Measurements from ENCODE around the gene AFMID. TPM values are rescaled to one million over a fixed set of nuclear protein-coding genes. Genes with fewer than 3 reads are reported as not detected.

Gene AFMID
- total and polyA plus RNA-seq, 2 experiments from 2014 or later: 38.0 to 47.5 TPM

DNA sequence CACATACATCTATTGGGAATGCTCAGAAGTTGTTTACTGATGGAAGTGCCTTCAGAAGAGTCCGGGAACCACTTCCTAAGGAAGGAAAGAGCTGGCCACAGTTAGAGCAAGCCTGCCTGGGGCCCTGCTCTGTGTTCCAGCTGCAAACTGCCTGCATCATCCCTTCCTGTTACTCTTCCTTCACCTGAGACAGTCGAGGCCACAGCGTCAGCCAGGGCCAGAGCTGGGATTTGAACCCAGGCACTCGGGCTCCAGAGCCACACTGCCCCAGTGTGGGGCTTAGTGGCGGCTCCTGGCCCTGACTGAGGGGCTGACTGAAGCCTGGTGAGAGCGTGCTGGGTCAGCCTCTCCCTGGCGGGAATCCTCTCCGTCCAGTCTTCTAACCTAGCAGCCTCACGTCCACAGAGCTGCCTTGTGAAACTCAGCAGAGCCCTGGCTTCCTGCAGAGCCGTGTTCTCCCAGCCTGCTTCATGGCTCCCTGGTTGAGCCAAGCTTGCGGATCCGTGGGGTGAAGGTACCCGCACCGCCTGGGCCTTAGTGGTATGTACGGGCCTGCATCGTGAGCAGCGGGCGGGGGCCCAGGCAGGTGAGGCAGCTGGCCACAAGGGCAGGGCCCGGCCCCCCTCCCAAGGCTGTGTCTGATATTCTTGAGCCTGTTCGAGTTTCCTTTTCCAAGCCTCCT is 45.6 kb upstream of the AFMID start:
- H3K9me2 ChIP-seq (ENCODE audit: insufficient read depth): no peaks in the 10 kb centered on the region
- H3K36me3 Mint-ChIP-seq (ENCODE audit: low read depth): no peaks in the 10 kb centered on the region
- H2AFZ ChIP-seq: no peak overlapping the region
- H3K4me2 ChIP-seq: no peak overlapping the region
- TF ChIP-seq ZNF114 (CRISPR knock-in tag; IDR thresholded peaks at IDR 0.05): no peak
- no peak for TF ChIP-seq ZNF331 (CRISPR knock-in tag; IDR thresholded peaks at IDR 0.05; ENCODE audit: low read depth)
- TF ChIP-seq POLR2AphosphoS5 (IDR thresholded peaks at IDR 0.05; ENCODE audit: low read depth): no peak
- TF ChIP-seq, protein P1, sequence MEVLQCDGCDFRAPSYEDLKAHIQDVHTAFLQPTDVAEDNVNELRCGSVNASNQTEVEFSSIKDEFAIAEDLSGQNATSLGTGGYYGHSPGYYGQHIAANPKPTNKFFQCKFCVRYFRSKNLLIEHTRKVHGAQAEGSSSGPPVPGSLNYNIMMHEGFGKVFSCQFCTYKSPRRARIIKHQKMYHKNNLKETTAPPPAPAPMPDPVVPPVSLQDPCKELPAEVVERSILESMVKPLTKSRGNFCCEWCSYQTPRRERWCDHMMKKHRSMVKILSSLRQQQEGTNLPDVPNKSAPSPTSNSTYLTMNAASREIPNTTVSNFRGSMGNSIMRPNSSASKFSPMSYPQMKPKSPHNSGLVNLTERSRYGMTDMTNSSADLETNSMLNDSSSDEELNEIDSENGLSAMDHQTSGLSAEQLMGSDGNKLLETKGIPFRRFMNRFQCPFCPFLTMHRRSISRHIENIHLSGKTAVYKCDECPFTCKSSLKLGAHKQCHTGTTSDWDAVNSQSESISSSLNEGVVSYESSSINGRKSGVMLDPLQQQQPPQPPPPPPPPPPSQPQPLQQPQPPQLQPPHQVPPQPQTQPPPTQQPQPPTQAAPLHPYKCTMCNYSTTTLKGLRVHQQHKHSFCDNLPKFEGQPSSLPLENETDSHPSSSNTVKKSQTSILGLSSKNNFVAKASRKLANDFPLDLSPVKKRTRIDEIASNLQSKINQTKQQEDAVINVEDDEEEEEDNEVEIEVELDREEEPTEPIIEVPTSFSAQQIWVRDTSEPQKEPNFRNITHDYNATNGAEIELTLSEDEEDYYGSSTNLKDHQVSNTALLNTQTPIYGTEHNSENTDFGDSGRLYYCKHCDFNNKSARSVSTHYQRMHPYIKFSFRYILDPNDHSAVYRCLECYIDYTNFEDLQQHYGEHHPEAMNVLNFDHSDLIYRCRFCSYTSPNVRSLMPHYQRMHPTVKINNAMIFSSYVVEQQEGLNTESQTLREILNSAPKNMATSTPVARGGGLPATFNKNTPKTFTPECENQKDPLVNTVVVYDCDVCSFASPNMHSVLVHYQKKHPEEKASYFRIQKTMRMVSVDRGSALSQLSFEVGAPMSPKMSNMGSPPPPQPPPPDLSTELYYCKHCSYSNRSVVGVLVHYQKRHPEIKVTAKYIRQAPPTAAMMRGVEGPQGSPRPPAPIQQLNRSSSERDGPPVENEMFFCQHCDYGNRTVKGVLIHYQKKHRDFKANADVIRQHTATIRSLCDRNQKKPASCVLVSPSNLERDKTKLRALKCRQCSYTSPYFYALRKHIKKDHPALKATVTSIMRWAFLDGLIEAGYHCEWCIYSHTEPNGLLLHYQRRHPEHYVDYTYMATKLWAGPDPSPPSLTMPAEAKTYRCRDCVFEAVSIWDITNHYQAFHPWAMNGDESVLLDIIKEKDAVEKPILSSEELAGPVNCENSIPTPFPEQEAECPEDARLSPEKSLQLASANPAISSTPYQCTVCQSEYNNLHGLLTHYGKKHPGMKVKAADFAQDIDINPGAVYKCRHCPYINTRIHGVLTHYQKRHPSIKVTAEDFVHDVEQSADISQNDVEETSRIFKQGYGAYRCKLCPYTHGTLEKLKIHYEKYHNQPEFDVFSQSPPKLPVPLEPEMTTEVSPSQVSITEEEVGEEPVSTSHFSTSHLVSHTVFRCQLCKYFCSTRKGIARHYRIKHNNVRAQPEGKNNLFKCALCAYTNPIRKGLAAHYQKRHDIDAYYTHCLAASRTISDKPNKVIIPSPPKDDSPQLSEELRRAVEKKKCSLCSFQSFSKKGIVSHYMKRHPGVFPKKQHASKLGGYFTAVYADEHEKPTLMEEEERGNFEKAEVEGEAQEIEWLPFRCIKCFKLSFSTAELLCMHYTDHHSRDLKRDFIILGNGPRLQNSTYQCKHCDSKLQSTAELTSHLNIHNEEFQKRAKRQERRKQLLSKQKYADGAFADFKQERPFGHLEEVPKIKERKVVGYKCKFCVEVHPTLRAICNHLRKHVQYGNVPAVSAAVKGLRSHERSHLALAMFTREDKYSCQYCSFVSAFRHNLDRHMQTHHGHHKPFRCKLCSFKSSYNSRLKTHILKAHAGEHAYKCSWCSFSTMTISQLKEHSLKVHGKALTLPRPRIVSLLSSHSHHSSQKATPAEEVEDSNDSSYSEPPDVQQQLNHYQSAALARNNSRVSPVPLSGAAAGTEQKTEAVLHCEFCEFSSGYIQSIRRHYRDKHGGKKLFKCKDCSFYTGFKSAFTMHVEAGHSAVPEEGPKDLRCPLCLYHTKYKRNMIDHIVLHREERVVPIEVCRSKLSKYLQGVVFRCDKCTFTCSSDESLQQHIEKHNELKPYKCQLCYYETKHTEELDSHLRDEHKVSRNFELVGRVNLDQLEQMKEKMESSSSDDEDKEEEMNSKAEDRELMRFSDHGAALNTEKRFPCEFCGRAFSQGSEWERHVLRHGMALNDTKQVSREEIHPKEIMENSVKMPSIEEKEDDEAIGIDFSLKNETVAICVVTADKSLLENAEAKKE (CRISPR knock-in tag; IDR thresholded peaks at IDR 0.05): no peak
- TF ChIP-seq, protein P2, sequence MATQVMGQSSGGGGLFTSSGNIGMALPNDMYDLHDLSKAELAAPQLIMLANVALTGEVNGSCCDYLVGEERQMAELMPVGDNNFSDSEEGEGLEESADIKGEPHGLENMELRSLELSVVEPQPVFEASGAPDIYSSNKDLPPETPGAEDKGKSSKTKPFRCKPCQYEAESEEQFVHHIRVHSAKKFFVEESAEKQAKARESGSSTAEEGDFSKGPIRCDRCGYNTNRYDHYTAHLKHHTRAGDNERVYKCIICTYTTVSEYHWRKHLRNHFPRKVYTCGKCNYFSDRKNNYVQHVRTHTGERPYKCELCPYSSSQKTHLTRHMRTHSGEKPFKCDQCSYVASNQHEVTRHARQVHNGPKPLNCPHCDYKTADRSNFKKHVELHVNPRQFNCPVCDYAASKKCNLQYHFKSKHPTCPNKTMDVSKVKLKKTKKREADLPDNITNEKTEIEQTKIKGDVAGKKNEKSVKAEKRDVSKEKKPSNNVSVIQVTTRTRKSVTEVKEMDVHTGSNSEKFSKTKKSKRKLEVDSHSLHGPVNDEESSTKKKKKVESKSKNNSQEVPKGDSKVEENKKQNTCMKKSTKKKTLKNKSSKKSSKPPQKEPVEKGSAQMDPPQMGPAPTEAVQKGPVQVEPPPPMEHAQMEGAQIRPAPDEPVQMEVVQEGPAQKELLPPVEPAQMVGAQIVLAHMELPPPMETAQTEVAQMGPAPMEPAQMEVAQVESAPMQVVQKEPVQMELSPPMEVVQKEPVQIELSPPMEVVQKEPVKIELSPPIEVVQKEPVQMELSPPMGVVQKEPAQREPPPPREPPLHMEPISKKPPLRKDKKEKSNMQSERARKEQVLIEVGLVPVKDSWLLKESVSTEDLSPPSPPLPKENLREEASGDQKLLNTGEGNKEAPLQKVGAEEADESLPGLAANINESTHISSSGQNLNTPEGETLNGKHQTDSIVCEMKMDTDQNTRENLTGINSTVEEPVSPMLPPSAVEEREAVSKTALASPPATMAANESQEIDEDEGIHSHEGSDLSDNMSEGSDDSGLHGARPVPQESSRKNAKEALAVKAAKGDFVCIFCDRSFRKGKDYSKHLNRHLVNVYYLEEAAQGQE (IDR thresholded peaks at IDR 0.05; ENCODE audit: unreplicated experiment): no peak
- TF ChIP-seq, protein P3, sequence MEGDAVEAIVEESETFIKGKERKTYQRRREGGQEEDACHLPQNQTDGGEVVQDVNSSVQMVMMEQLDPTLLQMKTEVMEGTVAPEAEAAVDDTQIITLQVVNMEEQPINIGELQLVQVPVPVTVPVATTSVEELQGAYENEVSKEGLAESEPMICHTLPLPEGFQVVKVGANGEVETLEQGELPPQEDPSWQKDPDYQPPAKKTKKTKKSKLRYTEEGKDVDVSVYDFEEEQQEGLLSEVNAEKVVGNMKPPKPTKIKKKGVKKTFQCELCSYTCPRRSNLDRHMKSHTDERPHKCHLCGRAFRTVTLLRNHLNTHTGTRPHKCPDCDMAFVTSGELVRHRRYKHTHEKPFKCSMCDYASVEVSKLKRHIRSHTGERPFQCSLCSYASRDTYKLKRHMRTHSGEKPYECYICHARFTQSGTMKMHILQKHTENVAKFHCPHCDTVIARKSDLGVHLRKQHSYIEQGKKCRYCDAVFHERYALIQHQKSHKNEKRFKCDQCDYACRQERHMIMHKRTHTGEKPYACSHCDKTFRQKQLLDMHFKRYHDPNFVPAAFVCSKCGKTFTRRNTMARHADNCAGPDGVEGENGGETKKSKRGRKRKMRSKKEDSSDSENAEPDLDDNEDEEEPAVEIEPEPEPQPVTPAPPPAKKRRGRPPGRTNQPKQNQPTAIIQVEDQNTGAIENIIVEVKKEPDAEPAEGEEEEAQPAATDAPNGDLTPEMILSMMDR (conservative IDR thresholded peaks at IDR 0.05; ENCODE audit: low read depth in 2 of 2): no peak
- TF ChIP-seq STAT1 (IDR thresholded peaks at IDR 0.05; ENCODE audit: unreplicated experiment): no peak
- TF ChIP-seq NANOG (IDR thresholded peaks at IDR 0.05; ENCODE audit: borderline replicate concordance): no peak
- no peak for TF ChIP-seq EZH2 (IDR thresholded peaks at IDR 0.05; ENCODE audit: low read depth, unreplicated experiment)
- TF ChIP-seq EZH2phosphoT487 (IDR thresholded peaks at IDR 0.05; ENCODE audit: unreplicated experiment): no peak
- TF ChIP-seq, protein P4, sequence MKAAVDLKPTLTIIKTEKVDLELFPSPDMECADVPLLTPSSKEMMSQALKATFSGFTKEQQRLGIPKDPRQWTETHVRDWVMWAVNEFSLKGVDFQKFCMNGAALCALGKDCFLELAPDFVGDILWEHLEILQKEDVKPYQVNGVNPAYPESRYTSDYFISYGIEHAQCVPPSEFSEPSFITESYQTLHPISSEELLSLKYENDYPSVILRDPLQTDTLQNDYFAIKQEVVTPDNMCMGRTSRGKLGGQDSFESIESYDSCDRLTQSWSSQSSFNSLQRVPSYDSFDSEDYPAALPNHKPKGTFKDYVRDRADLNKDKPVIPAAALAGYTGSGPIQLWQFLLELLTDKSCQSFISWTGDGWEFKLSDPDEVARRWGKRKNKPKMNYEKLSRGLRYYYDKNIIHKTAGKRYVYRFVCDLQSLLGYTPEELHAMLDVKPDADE (IDR thresholded peaks at IDR 0.05): no peak
- no peak for TF ChIP-seq CREB1 (CRISPR knock-in tag; IDR thresholded peaks at IDR 0.05; ENCODE audit: low read depth)
- no peak for TF ChIP-seq JUNB (IDR thresholded peaks at IDR 0.05; ENCODE audit: unreplicated experiment)
- no peaks in the 10 kb centered on the region for H3K36me3 ChIP-seq (ENCODE audit: insufficient read depth)
- DNase-seq (ENCODE audit: low spot score) (no peak), ATAC-seq (no peak)
- H3K27me3 ChIP-seq (ENCODE audit: insufficient read depth): 0 out of 2 replicates have a peak, but pooled peaks cover 3% of the 10 kb centered on the region
- peaks cover 5% of the 10 kb centered on the region; the same call in 1 of the 2 replicates for H3K4me1 ChIP-seq (ENCODE audit: insufficient read depth)
- H3K27me3 Mint-ChIP-seq (ENCODE audit: insufficient read depth, low read depth, poor library complexity): peaks cover 6% of the 10 kb centered on the region
- 0 out of 2 replicates have a peak, but pooled peaks cover 8% of the 10 kb centered on the region for H3F3A ChIP-seq (replicated peaks; ENCODE audit: low read depth)
- H3K27ac ChIP-seq (ENCODE audit: low read depth): no peak overlapping the region
- no peak overlapping the region for H3K27ac Mint-ChIP-seq
- no peaks in the 10 kb centered on the region for H3K79me2 ChIP-seq (replicated peaks; ENCODE audit: insufficient read depth)
- no peak overlapping the region for H3K4me3 Mint-ChIP-seq
- no peak overlapping the region for H3K4me3 ChIP-seq
- no peaks in the 10 kb centered on the region for H4K20me1 ChIP-seq (replicated peaks; ENCODE audit: insufficient read depth)
- peaks cover 7% of the 10 kb centered on the region; the same call in 2 of the 3 replicates for H3K4me1 Mint-ChIP-seq
- no peaks in the 10 kb centered on the region for H3K9me3 Mint-ChIP-seq
